ENCODE measurements around the gene STPG1. TPM values are rescaled to one million over a fixed set of nuclear protein-coding genes. Genes with fewer than 3 reads are reported as not detected.

Gene STPG1
- total and polyA plus RNA-seq, 9 of the 15 experiments (the other 6 are each of a cell fraction or from before 2014, with no cell fraction given) = 5.0 to 11.9 (median 8.3) TPM

GRCh38 chr1:24337455-24337854 lies 76.1 kb downstream of the STPG1 start:
- H3K9ac ChIP-seq (ENCODE audit: insufficient read depth in 1 of 2, low read depth in 2 of 2, low read length in 2 of 2) = no peak overlapping the region
- intact Hi-C loops (cut with micrococcal nuclease) = no loop called here
- FAIRE-seq = no peak

More at GRCh38 chr1:24337455-24337854, 76.1 kb downstream of the STPG1 start:
- Histone ChIP-seq H3K9me3 (replicated peaks; ENCODE audit: control insufficient read depth, insufficient read depth, low read depth, low read length) (no peaks in the 10 kb centered on the region), H3K4me1 (replicated peaks in 1 of 2; ENCODE audit: control insufficient read depth in 2 of 2, insufficient read depth in 2 of 2, low read length in 2 of 2) (no peaks in the 10 kb centered on the region), H2AFZ (ENCODE audit: low read depth, low read length) (no peak overlapping the region), H3K4me3 (no peak overlapping the region), H3K9me1 (ENCODE audit: control insufficient read depth, insufficient read depth, low read length) (no peaks in the 10 kb centered on the region), H3K4me2 (ENCODE audit: insufficient read depth, low read length) (no peak overlapping the region), H4K20me1 (replicated peaks; ENCODE audit: control insufficient read depth, insufficient read depth, low read length) (peaks cover 21% of the 10 kb centered on the region), H3K27me3 (ENCODE audit: control insufficient read depth in 2 of 2, insufficient read depth in 2 of 2, low read length in 2 of 2) (peaks cover 29 to 75% of the 10 kb centered on the region in 2 experiments), H3K27ac (ENCODE audit: extremely low read depth, low read depth, low read length) (no peak overlapping the region), H3K79me2 (ENCODE audit: control insufficient read depth, insufficient read depth, low read length) (no peaks in the 10 kb centered on the region), H3K36me3 (ENCODE audit: control insufficient read depth, insufficient read depth, low read length) (no peaks in the 10 kb centered on the region)
- BruUV-seq (replicated peaks) = no TSS peak
- TF ChIP-seq RB1 (IDR thresholded peaks at IDR 0.05; ENCODE audit: low read depth) (no peak), NFXL1 (CRISPR knock-in tag; IDR thresholded peaks at IDR 0.05) (no peak), U2AF1 (optimal IDR thresholded peaks at IDR 0.05; ENCODE audit: low read depth, low read length) (no peak), GATA2 (CRISPR knock-in tag; IDR thresholded peaks at IDR 0.05) (no peak), NEUROD1 (IDR thresholded peaks at IDR 0.05; ENCODE audit: borderline replicate concordance, low read depth, low read length, partially characterized antibody) (no peak), NCOA1 (IDR thresholded peaks at IDR 0.05; ENCODE audit: low read depth) (no peak), ERF (CRISPR knock-in tag; IDR thresholded peaks at IDR 0.05) (no peak), RFX7 (CRISPR knock-in tag; IDR thresholded peaks at IDR 0.05) (no peak), ESRRA (IDR thresholded peaks at IDR 0.05; ENCODE audit: borderline replicate concordance, low read depth) (peak; percentile 67), ZNF134 (CRISPR knock-in tag; conservative IDR thresholded peaks at IDR 0.05) (no peak), ZNF398 (CRISPR knock-in tag; IDR thresholded peaks at IDR 0.05) (no peak), DEAF1 (CRISPR knock-in tag; IDR thresholded peaks at IDR 0.05) (no peak), ZNF408 (CRISPR knock-in tag; IDR thresholded peaks at IDR 0.05; ENCODE audit: low read depth) (no peak), ZNF395 (CRISPR knock-in tag; IDR thresholded peaks at IDR 0.05) (no peak), CEBPB (tag; IDR thresholded peaks at IDR 0.05) (no peak), ZNF263 (CRISPR knock-in tag; IDR thresholded peaks at IDR 0.05; ENCODE audit: borderline replicate concordance) (peak; percentile 35; the same call in 1 of the 2 replicates)
- TF ChIP-seq, protein P1, sequence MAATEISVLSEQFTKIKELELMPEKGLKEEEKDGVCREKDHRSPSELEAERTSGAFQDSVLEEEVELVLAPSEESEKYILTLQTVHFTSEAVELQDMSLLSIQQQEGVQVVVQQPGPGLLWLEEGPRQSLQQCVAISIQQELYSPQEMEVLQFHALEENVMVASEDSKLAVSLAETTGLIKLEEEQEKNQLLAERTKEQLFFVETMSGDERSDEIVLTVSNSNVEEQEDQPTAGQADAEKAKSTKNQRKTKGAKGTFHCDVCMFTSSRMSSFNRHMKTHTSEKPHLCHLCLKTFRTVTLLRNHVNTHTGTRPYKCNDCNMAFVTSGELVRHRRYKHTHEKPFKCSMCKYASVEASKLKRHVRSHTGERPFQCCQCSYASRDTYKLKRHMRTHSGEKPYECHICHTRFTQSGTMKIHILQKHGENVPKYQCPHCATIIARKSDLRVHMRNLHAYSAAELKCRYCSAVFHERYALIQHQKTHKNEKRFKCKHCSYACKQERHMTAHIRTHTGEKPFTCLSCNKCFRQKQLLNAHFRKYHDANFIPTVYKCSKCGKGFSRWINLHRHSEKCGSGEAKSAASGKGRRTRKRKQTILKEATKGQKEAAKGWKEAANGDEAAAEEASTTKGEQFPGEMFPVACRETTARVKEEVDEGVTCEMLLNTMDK (IDR thresholded peaks at IDR 0.05; ENCODE audit: borderline replicate concordance, insufficient read depth, low read depth, low read length, poor library complexity, severe bottlenecking) = no peak
- ATAC-seq (no peak), DNase-seq (ENCODE audit: extremely low read depth in 1 of 4, low spot score in 3 of 4) (no peak)
- CTCF ChIA-PET (ENCODE audit: low intra/inter-chr PET ratio) = no interaction called here
- 4% methylated on average over 4 of the region's 4 CpGs for WGBS (ENCODE audit: insufficient coverage, low coverage, missing lambda C conversion rate)
- in situ Hi-C loops (cut with MboI) = no loop called here
- POLR2A ChIA-PET = interaction anchor here (0.6 kb wide), 1 partner anchor 131 kb away, joined by 3 read pairs; no protein-coding TSS in a partner anchor
